NCI-H446 treated with DMSO at 0.1 percent for 48 hours (cell line): ENCODE results near the gene ANKRD66.
A peak's percentile ranks its signal among the peaks of the same experiment; 100 is the strongest.
"Not testable (repeated sequence)": the region's sequence is repeated elsewhere in the genome, so short reads cannot be mapped to it uniquely, and the experiment has no call there.

Source experiments
- DNase-seq: peaks from one replicate; lab custom pipeline; 2025; lab: John Stamatoyannopoulos, UW

ANKRD66 gene

GRCh38 chr6:46755865-46756264 lies 9.1 kb downstream of the ANKRD66 start:
- no peak for DNase-seq

DNA sequence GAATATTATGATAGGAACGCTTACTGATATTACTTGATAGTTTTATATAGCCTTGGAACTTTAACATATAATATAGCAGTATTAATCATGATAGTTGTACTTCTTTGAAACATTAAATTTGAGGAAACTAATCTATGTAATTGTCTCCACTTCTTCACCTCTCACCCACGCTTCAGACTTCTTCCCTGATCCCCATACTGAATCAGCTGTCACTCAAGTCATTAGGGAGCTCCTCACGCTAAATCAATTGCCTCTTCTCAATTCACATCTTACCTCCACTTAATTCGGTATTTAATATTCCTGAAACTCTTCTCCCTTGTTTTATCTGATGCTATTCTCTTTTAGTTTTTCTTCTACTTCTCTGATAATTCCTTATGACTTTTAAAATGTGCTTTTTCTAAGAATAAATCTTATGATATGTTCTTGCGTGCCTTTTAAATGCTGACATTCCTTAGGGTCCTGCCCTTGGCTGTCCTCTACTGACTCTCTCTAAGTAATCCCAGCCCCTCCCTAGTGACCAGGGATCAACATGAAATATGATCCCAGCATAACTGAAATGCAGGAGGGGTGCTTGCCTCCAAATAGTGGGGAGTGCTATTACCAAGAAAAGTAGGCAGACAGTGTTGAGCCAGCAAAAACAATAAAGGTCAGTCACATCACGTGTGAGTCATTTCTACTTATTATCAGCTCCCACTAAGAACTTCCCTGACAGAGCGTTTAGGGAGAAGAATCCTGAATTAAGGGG lies 9.9 kb downstream of the ANKRD66 start:
- no peak for DNase-seq

DNA sequence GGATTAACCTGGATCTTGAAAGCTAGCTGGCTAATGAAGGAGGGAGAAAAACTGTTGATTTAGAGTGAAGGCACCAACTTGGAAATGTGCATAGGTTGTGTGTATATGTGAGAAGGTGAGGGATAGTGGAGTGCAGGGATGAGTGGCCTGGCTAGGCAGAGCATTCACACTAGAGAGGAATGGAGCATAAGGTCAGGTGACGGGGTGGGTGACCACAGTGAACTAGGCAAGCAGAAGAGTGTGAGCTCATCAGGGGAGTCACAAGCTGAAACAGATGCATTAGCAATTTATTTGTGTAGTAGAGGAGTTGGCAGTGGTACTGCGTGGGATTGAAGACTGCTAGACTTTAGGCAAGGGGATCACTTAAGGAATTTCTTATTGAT lies 10.5 kb downstream of the ANKRD66 start:
- no peak for DNase-seq

- DNase-seq: no peak
Measured at GRCh38 chr6:46758960-46759753, 12.4 kb downstream of the ANKRD66 start.

- no peak for DNase-seq
Measured at GRCh38 chr6:46760925-46761324, 14.2 kb downstream of the ANKRD66 start.

DNA sequence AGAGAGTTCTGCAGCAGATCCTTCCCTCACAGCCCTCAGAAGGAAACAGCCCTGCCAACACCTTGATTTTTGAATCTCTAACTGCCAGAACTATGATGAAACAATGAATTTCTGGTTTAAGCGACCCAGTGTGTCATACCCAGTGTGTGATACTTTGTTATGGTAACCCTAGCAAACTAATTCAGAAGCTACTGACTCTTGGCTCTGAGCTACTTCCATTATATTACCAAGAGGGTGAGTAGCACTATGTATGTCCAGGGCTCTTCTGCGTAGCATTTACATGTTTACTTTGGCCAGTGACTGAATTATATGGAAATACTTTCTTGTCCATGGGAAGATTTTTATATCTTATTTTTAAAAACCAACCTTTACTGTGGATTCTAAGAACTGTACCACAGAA lies 16.7 kb downstream of the ANKRD66 start:
- no peak for DNase-seq

- not testable (repeated sequence) for DNase-seq
Measured at GRCh38 chr6:46764280-46764679, 17.5 kb downstream of the ANKRD66 start.

DNA sequence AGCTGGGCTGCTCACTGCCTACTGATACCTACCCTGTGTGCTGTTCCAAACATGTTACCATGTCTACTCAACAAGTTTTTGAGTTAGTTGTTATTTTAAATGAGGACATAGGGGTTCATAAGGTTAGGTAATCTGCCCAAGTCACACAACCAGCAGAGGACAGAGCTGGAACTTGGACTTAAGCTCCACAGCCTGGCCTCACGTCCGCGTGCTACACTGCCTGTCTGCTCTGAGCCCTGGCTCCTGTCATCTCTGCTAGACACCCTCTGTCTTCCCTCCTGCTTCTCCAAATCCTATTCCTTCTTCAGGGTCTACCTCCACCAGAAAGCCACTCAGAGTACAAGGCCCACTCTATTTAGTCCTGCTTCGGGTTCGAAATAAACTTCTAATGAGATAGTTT lies 18.2 kb downstream of the ANKRD66 start:
- DNase-seq: no peak

DNA sequence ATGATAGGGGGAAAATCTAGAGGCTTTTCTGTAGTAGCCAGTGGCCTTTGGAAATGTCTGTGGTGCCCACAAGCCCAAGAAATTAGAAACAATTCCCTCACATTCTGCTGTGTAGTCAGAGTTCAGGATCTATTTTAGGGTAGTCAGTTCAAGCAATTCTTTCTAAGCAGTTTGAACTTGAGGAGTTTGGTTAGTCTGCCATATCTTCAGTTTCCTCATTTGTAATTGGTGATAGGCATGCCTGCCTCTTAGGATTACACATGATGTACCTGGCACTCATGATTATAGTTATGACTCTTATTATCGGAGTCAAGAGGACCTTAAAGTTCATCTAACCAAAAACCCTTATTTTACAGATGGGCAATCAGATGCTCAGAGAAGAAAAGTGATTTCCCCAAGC lies 25.3 kb downstream of the ANKRD66 start:
- DNase-seq: no peak

DNA sequence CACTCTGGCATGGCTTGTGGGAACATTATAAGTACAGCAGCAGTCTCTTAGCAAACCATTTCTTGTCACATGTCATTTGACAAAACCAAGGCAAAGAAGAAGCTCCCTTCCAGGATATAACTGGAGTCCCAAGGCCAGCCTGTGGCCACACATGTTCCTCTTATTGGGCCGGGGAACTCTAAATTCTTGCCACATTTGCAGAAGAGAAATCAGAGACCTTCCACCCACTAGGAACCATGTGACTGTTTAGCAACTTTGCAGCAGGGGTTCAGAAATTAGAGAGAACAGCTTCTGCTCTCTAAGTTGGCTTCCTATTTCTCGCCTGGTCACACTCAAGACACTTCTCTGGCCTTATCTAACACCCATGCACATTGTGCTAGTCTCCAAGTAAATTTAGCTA lies 26.0 kb downstream of the ANKRD66 start:
- DNase-seq: no peak

DNA sequence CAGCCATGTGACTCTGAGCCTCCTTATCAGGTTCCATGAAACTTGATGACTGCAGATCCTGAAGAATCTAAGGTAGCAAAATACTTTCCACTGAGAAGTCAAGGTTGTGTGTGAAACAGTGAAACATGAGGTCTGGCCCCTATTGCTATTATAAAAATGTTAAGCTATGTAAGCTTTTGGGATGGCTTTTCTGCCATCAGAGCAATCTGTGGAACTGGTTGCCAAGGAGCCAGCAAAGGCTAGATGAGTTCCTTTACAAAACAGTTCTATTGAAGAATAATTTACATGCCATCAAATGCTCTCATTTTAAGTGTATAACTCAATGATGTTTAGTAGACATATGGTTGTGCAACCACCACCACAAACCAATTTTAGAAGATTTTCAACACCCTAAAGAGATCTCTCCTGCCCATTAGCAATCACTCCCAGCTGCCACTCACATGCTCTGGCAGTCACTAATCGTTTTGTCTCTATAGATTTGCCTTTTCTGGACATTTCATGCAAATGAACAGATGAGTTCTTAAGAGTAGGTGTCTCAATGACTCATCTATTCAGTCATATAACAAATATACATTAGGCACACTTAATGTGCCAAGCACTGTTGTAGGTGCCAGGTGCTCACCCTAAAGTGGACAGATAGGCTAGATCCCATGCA lies 26.6 kb downstream of the ANKRD66 start:
- no peak for DNase-seq

DNA sequence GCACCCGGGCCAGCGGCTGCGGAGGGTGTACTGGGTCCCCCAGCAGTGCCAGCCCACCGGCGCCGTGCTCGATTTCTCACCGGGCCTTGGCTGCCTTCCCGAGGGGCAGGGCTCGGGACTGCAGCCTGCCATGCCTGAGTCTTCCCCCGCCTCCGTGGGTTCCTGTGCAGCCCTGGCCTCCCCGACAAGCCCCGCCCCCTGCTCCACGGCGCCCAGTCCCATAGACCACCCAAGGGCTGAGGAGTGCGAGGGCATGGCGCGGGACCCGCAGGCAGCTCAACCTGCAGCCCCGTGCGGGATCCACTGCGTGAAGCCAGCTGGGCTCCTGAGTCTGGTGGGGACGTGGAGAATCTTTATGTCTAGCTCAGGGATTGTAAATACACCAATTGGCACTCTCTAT lies 28.0 kb downstream of the ANKRD66 start:
- DNase-seq: not testable (repeated sequence)

DNA sequence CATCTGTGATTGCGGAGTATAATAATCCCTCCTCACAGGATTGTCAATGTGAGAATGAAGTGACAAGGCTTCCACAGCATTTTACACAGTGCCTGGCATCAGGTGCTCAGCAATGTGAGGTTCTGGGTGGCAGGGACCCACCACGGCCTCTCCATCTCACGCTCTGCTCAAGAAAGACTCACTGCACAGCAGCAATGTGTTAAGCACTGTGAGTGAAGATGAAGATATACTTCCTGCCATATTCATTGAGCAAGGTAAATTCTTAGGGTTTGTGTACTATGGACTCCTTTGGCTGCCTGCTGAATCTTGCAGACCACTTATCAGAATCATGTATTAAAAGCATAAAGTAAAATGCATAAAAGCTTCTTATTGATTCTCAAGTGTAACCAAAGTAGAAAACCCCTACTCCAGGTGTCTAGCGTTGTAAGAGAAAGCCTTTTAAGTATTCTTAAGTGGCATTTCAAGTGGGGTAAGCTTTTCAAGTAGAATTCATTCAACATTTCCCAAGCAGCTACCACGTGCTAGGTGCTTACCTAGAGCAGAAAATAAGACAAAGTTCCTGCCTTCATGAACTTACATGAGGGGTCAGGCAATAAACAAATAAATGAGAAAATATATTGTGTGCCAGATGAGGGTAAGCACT lies 29.5 kb downstream of the ANKRD66 start:
- DNase-seq: no peak

DNA sequence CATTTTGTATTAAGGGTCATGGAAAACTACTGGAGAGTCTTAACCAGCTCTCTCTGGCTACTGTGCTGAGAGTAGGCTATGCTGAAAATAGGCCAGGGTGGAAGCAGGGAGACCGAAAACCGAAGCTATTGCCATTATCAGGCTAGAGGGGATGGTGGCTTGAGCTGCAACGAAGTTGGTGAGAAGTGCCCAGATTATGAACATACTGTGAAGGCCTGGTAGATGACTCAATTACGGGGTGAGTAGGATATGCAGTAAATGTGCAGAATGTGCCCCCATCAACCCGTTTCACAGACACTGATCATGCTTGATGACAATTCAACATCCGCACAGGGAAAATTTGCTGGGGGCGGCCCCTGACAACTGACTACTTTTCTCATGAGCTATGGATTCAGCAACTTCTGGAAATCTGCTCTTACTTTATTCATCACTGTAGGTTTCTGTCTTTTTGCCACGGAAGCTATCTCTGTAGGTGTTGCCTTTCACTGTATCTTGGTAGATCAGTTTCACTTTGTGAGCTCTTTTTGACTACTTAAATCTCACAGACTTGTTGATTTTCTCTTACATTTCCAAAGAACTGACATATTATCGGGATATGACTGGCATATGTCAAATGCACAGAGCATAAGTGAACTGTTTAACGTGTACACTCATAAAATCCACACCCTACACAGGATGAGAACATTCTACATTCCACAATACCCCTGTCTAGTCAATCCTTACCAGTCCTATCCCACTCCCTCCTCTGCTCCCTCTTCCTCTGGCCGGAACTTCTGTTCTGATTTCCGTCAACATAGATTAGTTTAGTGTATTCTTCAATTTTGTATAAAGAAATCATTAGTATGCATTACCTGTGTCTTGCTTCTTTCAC lies 31.0 kb downstream of the ANKRD66 start:
- DNase-seq: no peak

GRCh38 chr6:46781478-46782378 lies 35.0 kb downstream of the ANKRD66 start:
- peak; percentile 4 for DNase-seq

- DNase-seq: no peak
Measured at GRCh38 chr6:46784535-46784934, 37.8 kb downstream of the ANKRD66 start.

GRCh38 chr6:46787871-46788540 lies 41.3 kb downstream of the ANKRD66 start:
- no peak for DNase-seq

GRCh38 chr6:46788791-46789190 lies 42.1 kb downstream of the ANKRD66 start:
- DNase-seq: no peak

DNA sequence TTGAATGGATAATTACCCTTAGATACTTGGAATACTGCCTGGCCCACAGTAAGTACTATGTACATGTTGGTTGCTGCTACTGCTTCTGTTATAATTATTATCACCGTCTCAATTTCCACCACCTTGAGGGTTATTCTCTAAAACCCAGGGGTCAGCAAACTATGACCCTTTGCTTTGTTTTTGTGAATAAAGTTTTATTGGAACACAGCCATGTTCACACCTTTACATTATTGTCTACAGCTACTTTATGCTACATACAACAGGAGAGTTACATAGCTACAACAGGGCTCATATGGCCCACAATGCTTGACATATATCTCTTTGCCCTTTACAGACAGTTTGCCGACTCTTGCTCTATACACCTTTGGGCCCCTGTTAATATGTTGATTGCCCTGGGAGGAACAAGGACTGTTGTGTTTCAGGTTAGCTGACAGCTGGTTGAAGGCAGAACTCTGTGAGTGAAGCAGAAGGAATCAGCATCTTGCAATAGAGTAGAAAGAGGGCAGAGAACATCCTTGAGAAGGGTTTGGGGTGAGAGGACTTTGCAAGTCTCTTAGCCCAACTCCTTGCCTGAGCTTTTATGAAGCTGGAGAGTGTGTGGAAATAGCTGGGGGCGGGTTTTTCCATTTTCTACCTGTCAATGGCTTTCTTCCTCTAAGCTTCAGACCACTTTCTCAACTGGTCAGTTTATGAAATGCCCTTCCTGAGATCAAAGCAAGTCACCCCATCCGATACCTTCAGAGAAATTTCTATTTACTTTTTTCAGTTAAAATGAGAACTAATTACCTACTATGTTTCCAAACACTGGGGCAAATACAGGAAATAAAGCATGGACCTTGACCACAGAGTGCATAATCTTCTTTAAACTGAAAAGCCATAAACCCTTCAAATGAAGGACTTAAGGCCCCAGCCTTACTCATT lies 43.0 kb downstream of the ANKRD66 start:
- DNase-seq: no peak
